Panc1 (cell line): ENCODE results near the gene MFN1. TPM values are rescaled to one million over a fixed set of nuclear protein-coding genes. Genes with fewer than 3 reads are reported as not detected.

Experiments used
- ATAC-seq: fragments of 200-7000 bp; cut with Tn5 transposase; 2 replicates; pipeline ENCODE4 v1.9.1; 2020; ENCODE audit warnings: mild to moderate bottlenecking, moderate library complexity
- BruUV-seq: library from RNA; stranded (reverse); fragments of 400-500 nt; replicated peaks from 2 replicates; lab custom pipeline; 2021; lab: Mats Ljungman, UMichigan
- CTCF ChIA-PET: fragments of 300-600 bp; sonication (Branson Sonifier 250); formaldehyde crosslinking; loops from one replicate; lab custom pipeline; 2022; ENCODE audit warnings: antibody characterized with exemption; lab: Charles Lee
- POLR2A ChIA-PET: fragments of 300-600 bp; sonication (Branson Sonifier 250); formaldehyde crosslinking; loops from one replicate; lab custom pipeline; 2022; ENCODE audit warnings: antibody characterized with exemption; lab: Charles Lee
- DNase-seq: peaks from one replicate; pipeline ENCODE4 v3.0.0-alpha.2; 2010; ENCODE audit warnings: low read depth, low spot score
- H3K27ac ChIP-seq: 2 replicates; pipeline ENCODE4 v1.5.1; 2011; ENCODE audit warnings: mild to moderate bottlenecking, low read length, inconsistent platforms
- H3K27me3 ChIP-seq: fragments of 200-500 bp; sonication (Bioruptor generic); 2 replicates; pipeline ENCODE4 v1.6.0; 2014; ENCODE audit warnings: low read length, inconsistent platforms; ENCODE audit not compliant: control insufficient read depth, insufficient read depth
- H3K36me3 ChIP-seq: fragments of 200-500 bp; sonication (Bioruptor generic); 2 replicates; pipeline ENCODE4 v1.5.1; 2014; ENCODE audit warnings: inconsistent platforms, mild to moderate bottlenecking, low read length, moderate library complexity; ENCODE audit not compliant: control insufficient read depth, insufficient read depth
- H3K4me1 ChIP-seq: 2 replicates; pipeline ENCODE4 v1.5.1; 2011; ENCODE audit warnings: inconsistent platforms, mild to moderate bottlenecking, low read length, moderate library complexity; ENCODE audit not compliant: control insufficient read depth, insufficient read depth
- H3K4me3 ChIP-seq, 2 experiments: 2 replicates each; pipeline ENCODE4 v1.5.1; 2011 to 2012; ENCODE audit warnings: low read depth in 2 of 2, low read length in 2 of 2, mild to moderate bottlenecking in 2 of 2, inconsistent platforms in 1 of 2, moderate library complexity in 1 of 2
- H3K9me3 ChIP-seq: fragments of 200-500 bp; sonication (Bioruptor generic); 2 replicates; pipeline ENCODE4 v1.5.1; 2014; ENCODE audit warnings: low read depth, mild to moderate bottlenecking, inconsistent platforms, low read length, moderate library complexity; ENCODE audit not compliant: control insufficient read depth, insufficient read depth
- POLR2AphosphoS5 ChIP-seq: IDR thresholded peaks from 2 replicates; pipeline ENCODE4 v1.6.1; 2012; ENCODE audit warnings: mild to moderate bottlenecking, low read depth, low read length, moderate library complexity
- SIN3A ChIP-seq: IDR thresholded peaks from 2 replicates; pipeline ENCODE4 v1.6.1; 2012; ENCODE audit warnings: low read depth, mild to moderate bottlenecking, low read length, moderate library complexity, borderline replicate concordance; ENCODE audit not compliant: insufficient read depth
- TCF7L2 ChIP-seq: IDR thresholded peaks from 2 replicates; pipeline ENCODE4 v1.6.1; 2011; ENCODE audit warnings: mild to moderate bottlenecking, low read depth, low read length, inconsistent platforms
- in situ Hi-C: cut with HindIII; loops from 2 replicates; pipeline ENCODE4 v1.10.0; 2016; ENCODE audit warnings: low sequenced_read_pairs, low pct_unique_long_range_greater_than_20kb
- intact Hi-C: fragments of 100-400 bp; cut with micrococcal nuclease; formaldehyde crosslinking; loops from one replicate; pipeline ENCODE4 v1.10.0; 2022; ENCODE audit not compliant: unreplicated experiment
- total RNA-seq: library from RNA; stranded (reverse); gene quantifications from one replicate; pipeline ENCODE4 v1.2.1, GENCODE V29; 2021; ENCODE audit not compliant: unreplicated experiment
- TF ChIP-seq, protein P1 (sequence below), 2 experiments: IDR thresholded peaks; 2 replicates each; pipeline ENCODE4 v1.6.1; 2011 to 2012; ENCODE audit warnings: low read depth in 2 of 2, control low read depth in 1 of 2, low read length in 1 of 2, mild to moderate bottlenecking in 1 of 2, moderate library complexity in 1 of 2; ENCODE audit not compliant: insufficient read depth in 1 of 2
- TF ChIP-seq, protein P2 (sequence below): fragments of 450-650 bp; IDR thresholded peaks from 2 replicates; pipeline ENCODE4 v1.5.1; 2017; ENCODE audit warnings: mild to moderate bottlenecking

The MFN1 gene
- total RNA-seq, 1 experiment from 2014 or later, result 73.5 TPM

DNA sequence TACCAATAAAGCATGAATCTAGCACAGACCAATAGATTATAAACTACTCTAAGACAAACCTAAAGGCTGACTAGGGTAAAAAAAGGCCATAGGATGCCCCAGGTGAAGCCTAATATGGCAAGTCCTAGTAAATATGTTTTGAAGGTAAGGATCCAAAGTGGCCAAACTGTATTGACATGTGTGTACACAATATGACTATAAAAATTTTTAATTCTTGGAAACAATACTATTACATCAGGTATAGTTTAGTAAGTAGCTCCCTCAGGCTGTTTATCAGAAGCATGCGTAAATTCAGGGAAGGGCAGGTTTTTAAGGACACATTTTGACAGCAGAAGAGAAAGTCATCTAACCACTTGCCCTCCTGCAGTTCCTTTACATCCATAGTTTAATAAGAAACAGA, 84.9 kb downstream of the MFN1 start:
- Histone ChIP-seq H3K36me3 (no peaks in the 10 kb centered on the region), H3K4me3 (no peak overlapping the region), H3K27me3 (no peaks in the 10 kb centered on the region), H3K4me1 (no peaks in the 10 kb centered on the region), H3K9me3 (no peaks in the 10 kb centered on the region), H3K27ac (no peak overlapping the region)
- no peak for ATAC-seq
- intact Hi-C loops (no loop called here), in situ Hi-C loops (no loop called here)
- ChIA-PET POLR2A (interaction anchor here (0.6 kb wide), 1 partner anchor 29 kb away, joined by 3 read pairs; no protein-coding TSS in a partner anchor), CTCF (no interaction called here)
- BruUV-seq, result no TSS peak
- TF ChIP-seq, protein P1, sequence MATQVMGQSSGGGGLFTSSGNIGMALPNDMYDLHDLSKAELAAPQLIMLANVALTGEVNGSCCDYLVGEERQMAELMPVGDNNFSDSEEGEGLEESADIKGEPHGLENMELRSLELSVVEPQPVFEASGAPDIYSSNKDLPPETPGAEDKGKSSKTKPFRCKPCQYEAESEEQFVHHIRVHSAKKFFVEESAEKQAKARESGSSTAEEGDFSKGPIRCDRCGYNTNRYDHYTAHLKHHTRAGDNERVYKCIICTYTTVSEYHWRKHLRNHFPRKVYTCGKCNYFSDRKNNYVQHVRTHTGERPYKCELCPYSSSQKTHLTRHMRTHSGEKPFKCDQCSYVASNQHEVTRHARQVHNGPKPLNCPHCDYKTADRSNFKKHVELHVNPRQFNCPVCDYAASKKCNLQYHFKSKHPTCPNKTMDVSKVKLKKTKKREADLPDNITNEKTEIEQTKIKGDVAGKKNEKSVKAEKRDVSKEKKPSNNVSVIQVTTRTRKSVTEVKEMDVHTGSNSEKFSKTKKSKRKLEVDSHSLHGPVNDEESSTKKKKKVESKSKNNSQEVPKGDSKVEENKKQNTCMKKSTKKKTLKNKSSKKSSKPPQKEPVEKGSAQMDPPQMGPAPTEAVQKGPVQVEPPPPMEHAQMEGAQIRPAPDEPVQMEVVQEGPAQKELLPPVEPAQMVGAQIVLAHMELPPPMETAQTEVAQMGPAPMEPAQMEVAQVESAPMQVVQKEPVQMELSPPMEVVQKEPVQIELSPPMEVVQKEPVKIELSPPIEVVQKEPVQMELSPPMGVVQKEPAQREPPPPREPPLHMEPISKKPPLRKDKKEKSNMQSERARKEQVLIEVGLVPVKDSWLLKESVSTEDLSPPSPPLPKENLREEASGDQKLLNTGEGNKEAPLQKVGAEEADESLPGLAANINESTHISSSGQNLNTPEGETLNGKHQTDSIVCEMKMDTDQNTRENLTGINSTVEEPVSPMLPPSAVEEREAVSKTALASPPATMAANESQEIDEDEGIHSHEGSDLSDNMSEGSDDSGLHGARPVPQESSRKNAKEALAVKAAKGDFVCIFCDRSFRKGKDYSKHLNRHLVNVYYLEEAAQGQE (IDR thresholded peaks at IDR 0.05; ENCODE audit: insufficient read depth in 1 of 2, low read depth in 2 of 2, low read length in 1 of 2), result no peak
- TF ChIP-seq SIN3A (no peak), TCF7L2 (no peak), POLR2AphosphoS5 (no peak)
- TF ChIP-seq, protein P2, sequence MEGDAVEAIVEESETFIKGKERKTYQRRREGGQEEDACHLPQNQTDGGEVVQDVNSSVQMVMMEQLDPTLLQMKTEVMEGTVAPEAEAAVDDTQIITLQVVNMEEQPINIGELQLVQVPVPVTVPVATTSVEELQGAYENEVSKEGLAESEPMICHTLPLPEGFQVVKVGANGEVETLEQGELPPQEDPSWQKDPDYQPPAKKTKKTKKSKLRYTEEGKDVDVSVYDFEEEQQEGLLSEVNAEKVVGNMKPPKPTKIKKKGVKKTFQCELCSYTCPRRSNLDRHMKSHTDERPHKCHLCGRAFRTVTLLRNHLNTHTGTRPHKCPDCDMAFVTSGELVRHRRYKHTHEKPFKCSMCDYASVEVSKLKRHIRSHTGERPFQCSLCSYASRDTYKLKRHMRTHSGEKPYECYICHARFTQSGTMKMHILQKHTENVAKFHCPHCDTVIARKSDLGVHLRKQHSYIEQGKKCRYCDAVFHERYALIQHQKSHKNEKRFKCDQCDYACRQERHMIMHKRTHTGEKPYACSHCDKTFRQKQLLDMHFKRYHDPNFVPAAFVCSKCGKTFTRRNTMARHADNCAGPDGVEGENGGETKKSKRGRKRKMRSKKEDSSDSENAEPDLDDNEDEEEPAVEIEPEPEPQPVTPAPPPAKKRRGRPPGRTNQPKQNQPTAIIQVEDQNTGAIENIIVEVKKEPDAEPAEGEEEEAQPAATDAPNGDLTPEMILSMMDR, result no peak
- DNase-seq, result no peak

DNA sequence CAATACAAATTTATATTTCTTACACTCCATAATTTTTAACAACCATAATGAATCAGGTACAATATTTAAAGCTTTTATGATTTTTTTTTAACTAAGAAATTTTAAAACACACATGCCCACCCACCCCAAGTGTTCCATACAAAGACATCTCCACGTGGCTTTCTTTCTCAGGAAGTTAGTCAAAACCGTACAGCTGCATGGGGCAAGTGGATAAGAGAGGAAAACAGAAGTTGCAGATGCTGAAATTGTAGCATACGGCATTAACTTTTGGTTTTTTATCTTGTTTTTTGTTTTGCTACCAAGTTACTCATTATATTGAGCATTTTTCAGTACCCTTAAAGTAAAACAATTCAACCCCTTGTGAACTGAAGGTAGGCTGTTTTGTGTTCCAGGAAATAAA, 89.0 kb downstream of the MFN1 start:
- Histone ChIP-seq H3K9me3 (no peaks in the 10 kb centered on the region), H3K4me3 (no peak overlapping the region), H3K36me3 (no peaks in the 10 kb centered on the region), H3K27ac (no peak overlapping the region), H3K4me1 (no peaks in the 10 kb centered on the region), H3K27me3 (no peaks in the 10 kb centered on the region)
- intact Hi-C loops (no loop called here), in situ Hi-C loops (no loop called here)
- CTCF ChIA-PET, result no interaction called here
- TF ChIP-seq SIN3A (no peak), TCF7L2 (no peak), POLR2AphosphoS5 (no peak)
- TF ChIP-seq, protein P2, result no peak
- TF ChIP-seq, protein P1 (IDR thresholded peaks at IDR 0.05; ENCODE audit: insufficient read depth in 1 of 2, low read depth in 2 of 2, low read length in 1 of 2), result no peak
- no TSS peak for BruUV-seq
- no peak for DNase-seq
- POLR2A ChIA-PET, result interaction anchor here (0.7 kb wide), 1 partner anchor 332 kb away, joined by 3 read pairs; no protein-coding TSS in a partner anchor
- no peak for ATAC-seq
